IMR-90 (cell line): ENCODE results near the gene SLC29A3. TPM values are rescaled to one million over a fixed set of nuclear protein-coding genes. Genes with fewer than 3 reads are reported as not detected.

ENCODE experiments used
- ATAC-seq: fragments of 200-7000 bp; cut with Tn5 transposase; 2 replicates; pipeline ENCODE4 v1.9.1; 2020; ENCODE audit warnings: low read depth, mild to moderate bottlenecking, moderate library complexity
- BruUV-seq: library from RNA; stranded (reverse); fragments of 400-500 nt; replicated peaks from 2 replicates; lab custom pipeline; 2021; lab: Mats Ljungman, UMichigan
- CTCF ChIA-PET: fragments of 300-600 bp; formaldehyde crosslinking; extraction: SDS; loops from one replicate; lab custom pipeline; 2021; ENCODE audit warnings: antibody characterized with exemption; lab: Yijun Ruan, JAX
- POLR2A ChIA-PET: fragments of 300-600 bp; sonication (Branson Sonifier 250); formaldehyde crosslinking; loops from one replicate; lab custom pipeline; 2022; ENCODE audit warnings: antibody characterized with exemption; ENCODE audit not compliant: unreplicated experiment; lab: Charles Lee
- DNase-seq: peaks from one replicate; pipeline ENCODE4 v3.0.0; 2013
- H2AFZ ChIP-seq: replicated peaks from 2 replicates; pipeline ENCODE3; 2013; ENCODE audit warnings: low read length, mild to moderate bottlenecking; ENCODE audit not compliant: poor library complexity
- H2AK5ac ChIP-seq: 2 replicates; pipeline ENCODE4 v1.6.1; 2013; ENCODE audit warnings: low read depth, low read length, inconsistent platforms
- H2AK9ac ChIP-seq: replicated peaks from 2 replicates; pipeline ENCODE3; 2013; ENCODE audit warnings: mild to moderate bottlenecking, low read depth, low read length, moderate library complexity; ENCODE audit not compliant: poor library complexity
- H2BK120ac ChIP-seq: 2 replicates; pipeline ENCODE4 v1.6.1; 2013; ENCODE audit warnings: low read depth, low read length, inconsistent platforms
- H2BK15ac ChIP-seq: 3 replicates; pipeline ENCODE4 v1.6.1; 2013; ENCODE audit warnings: low read depth, low read length, inconsistent platforms
- H2BK20ac ChIP-seq: 2 replicates; pipeline ENCODE4 v1.6.1; 2013; ENCODE audit warnings: low read depth, mild to moderate bottlenecking, inconsistent platforms, low read length, moderate library complexity
- H2BK5ac ChIP-seq: 2 replicates; pipeline ENCODE4 v1.6.1; 2013; ENCODE audit warnings: mild to moderate bottlenecking, low read depth, low read length, inconsistent platforms; ENCODE audit not compliant: poor library complexity, severe bottlenecking
- H3K14ac ChIP-seq: replicated peaks from 2 replicates; pipeline ENCODE4 v1.6.1; 2013; ENCODE audit warnings: low read depth, low read length, inconsistent platforms
- H3K18ac ChIP-seq: 2 replicates; pipeline ENCODE4 v1.6.1; 2013; ENCODE audit warnings: low read depth, low read length, control low read depth
- H3K23ac ChIP-seq: 2 replicates; pipeline ENCODE4 v1.6.1; 2013; ENCODE audit warnings: low read depth, low read length, inconsistent platforms
- H3K27ac ChIP-seq: 2 replicates; pipeline ENCODE4 v1.5.1; 2013; ENCODE audit warnings: mild to moderate bottlenecking, control low read depth, low read length; ENCODE audit not compliant: insufficient read depth
- H3K27me3 ChIP-seq: 2 replicates; pipeline ENCODE4 v1.6.1; 2013; ENCODE audit warnings: low read length; ENCODE audit not compliant: control insufficient read depth, insufficient read depth
- H3K36me3 ChIP-seq: 2 replicates; pipeline ENCODE4 v1.6.1; 2013; ENCODE audit warnings: low read length, mixed read lengths; ENCODE audit not compliant: control insufficient read depth, insufficient read depth
- H3K4ac ChIP-seq: 2 replicates; pipeline ENCODE4 v1.6.1; 2013; ENCODE audit warnings: low read depth, low read length, inconsistent platforms
- H3K4me1 ChIP-seq: 2 replicates; pipeline ENCODE4 v1.6.1; 2013; ENCODE audit warnings: low read length, mixed read lengths; ENCODE audit not compliant: control insufficient read depth, insufficient read depth
- H3K4me2 ChIP-seq: 2 replicates; pipeline ENCODE4 v1.6.1; 2013; ENCODE audit warnings: low read depth, mild to moderate bottlenecking, control low read depth, low read length, moderate library complexity
- H3K4me3 ChIP-seq: 2 replicates; pipeline ENCODE4 v1.5.1; 2013; ENCODE audit warnings: low read depth, mild to moderate bottlenecking, control low read depth, low read length, moderate library complexity; ENCODE audit not compliant: insufficient read depth
- H3K56ac ChIP-seq: 2 replicates; pipeline ENCODE4 v1.6.1; 2013; ENCODE audit warnings: low read length, inconsistent platforms; ENCODE audit not compliant: insufficient read depth; ENCODE audit errors: extremely low read depth
- H3K79me1 ChIP-seq, 2 experiments: 2 replicates each; pipeline ENCODE4 v1.6.1; 2013; ENCODE audit warnings: low read length in 2 of 2, inconsistent platforms in 1 of 2, low read depth in 1 of 2
- H3K9ac ChIP-seq: 2 replicates; pipeline ENCODE4 v1.6.1; 2013; ENCODE audit warnings: low read depth, low read length, control low read depth
- H3K9me1 ChIP-seq: 2 replicates; pipeline ENCODE4 v1.6.1; 2013; ENCODE audit warnings: low read length, inconsistent platforms; ENCODE audit not compliant: insufficient read depth
- H3K9me3 ChIP-seq: 2 replicates; pipeline ENCODE4 v1.6.1; 2013; ENCODE audit warnings: low read length; ENCODE audit not compliant: control insufficient read depth, insufficient read depth
- H4K20me1 ChIP-seq: 2 replicates; pipeline ENCODE4 v1.6.1; 2013; ENCODE audit warnings: low read length, inconsistent platforms; ENCODE audit not compliant: insufficient read depth
- H4K5ac ChIP-seq: 2 replicates; pipeline ENCODE4 v1.6.1; 2013; ENCODE audit warnings: mild to moderate bottlenecking, low read depth, low read length, control low read depth
- H4K8ac ChIP-seq, 2 experiments: 2 replicates each; pipeline ENCODE4 v1.6.1; 2013; ENCODE audit warnings: low read depth in 2 of 2, low read length in 2 of 2, control low read depth in 1 of 2, inconsistent platforms in 1 of 2
- H4K91ac ChIP-seq: 2 replicates; pipeline ENCODE4 v1.6.1; 2013; ENCODE audit warnings: low read depth, low read length, inconsistent platforms; ENCODE audit not compliant: insufficient read depth
- BHLHE40 ChIP-seq: fragments of 150-350 bp; IDR thresholded peaks from 2 replicates; pipeline ENCODE4 v1.6.1; 2016; ENCODE audit warnings: mild to moderate bottlenecking, low read depth, low read length
- CEBPB ChIP-seq: IDR thresholded peaks from 2 replicates; pipeline ENCODE4 v1.6.1; 2012; ENCODE audit warnings: low read depth, low read length, improper control_type of control experiment
- CHD1 ChIP-seq: IDR thresholded peaks from 2 replicates; pipeline ENCODE4 v1.6.1; 2012; ENCODE audit warnings: low read depth, low read length, improper control_type of control experiment
- CTCF ChIP-seq: conservative IDR thresholded peaks from 2 replicates; pipeline ENCODE4 v1.5.1; 2012; ENCODE audit warnings: mild to moderate bottlenecking, low read depth, low read length, improper control_type of control experiment
- ELK1 ChIP-seq: fragments of 150-350 bp; IDR thresholded peaks from 2 replicates; pipeline ENCODE4 v1.6.1; 2016; ENCODE audit warnings: low read depth, mild to moderate bottlenecking, low read length, moderate library complexity, borderline replicate concordance
- FOS ChIP-seq: fragments of 150-350 bp; IDR thresholded peaks from 2 replicates; pipeline ENCODE4 v1.6.1; 2016; ENCODE audit warnings: low read depth, low read length
- MAFK ChIP-seq: IDR thresholded peaks from 2 replicates; pipeline ENCODE4 v1.6.1; 2012; ENCODE audit warnings: low read depth, low read length, improper control_type of control experiment
- MAZ ChIP-seq: IDR thresholded peaks from 2 replicates; pipeline ENCODE4 v1.6.1; 2012; ENCODE audit warnings: low read depth, mild to moderate bottlenecking, low read length, improper control_type of control experiment, moderate library complexity, borderline replicate concordance
- MXI1 ChIP-seq: IDR thresholded peaks from 2 replicates; pipeline ENCODE4 v1.6.1; 2012; ENCODE audit warnings: low read depth, mild to moderate bottlenecking, low read length, moderate library complexity, borderline replicate concordance
- NFE2L2 ChIP-seq: fragments of 150-350 bp; IDR thresholded peaks from 2 replicates; pipeline ENCODE4 v1.6.1; 2016; ENCODE audit warnings: low read depth, mild to moderate bottlenecking, low read length
- POLR2A ChIP-seq: IDR thresholded peaks from 2 replicates; pipeline ENCODE4 v1.6.1; 2012; ENCODE audit warnings: mild to moderate bottlenecking, low read depth, low read length
- RAD21 ChIP-seq: IDR thresholded peaks from 2 replicates; pipeline ENCODE4 v1.6.1; 2012; ENCODE audit warnings: low read length, improper control_type of control experiment
- RCOR1 ChIP-seq: IDR thresholded peaks from 2 replicates; pipeline ENCODE4 v1.6.1; 2012; ENCODE audit warnings: mild to moderate bottlenecking, low read length, improper control_type of control experiment; ENCODE audit not compliant: insufficient replicate concordance
- RFX5 ChIP-seq: IDR thresholded peaks from 2 replicates; pipeline ENCODE4 v1.8.0; 2012; ENCODE audit warnings: low read depth, mild to moderate bottlenecking, low read length, moderate library complexity
- SMC3 ChIP-seq: fragments of 150-350 bp; IDR thresholded peaks from 2 replicates; pipeline ENCODE4 v1.6.1; 2016; ENCODE audit warnings: low read depth, mild to moderate bottlenecking, antibody characterized with exemption, low read length, moderate library complexity
- USF2 ChIP-seq: fragments of 150-350 bp; IDR thresholded peaks from 2 replicates; pipeline ENCODE4 v1.6.1; 2017; ENCODE audit warnings: mild to moderate bottlenecking, antibody characterized with exemption, low read length, low read depth
- WGBS, 2 experiments: methylation state at CpG; one replicate each; pipeline versions ENCODE4 v1.1.5 to v1.1.7; 2013; ENCODE audit warnings: missing lambda C conversion rate in 2 of 2; ENCODE audit not compliant: insufficient read length in 1 of 2; ENCODE audit errors: extremely low coverage in 2 of 2; 5-methylcytosine and 5-hydroxymethylcytosine counted together
- dilution Hi-C: fragments of 300-500 bp; cut with HindIII; formaldehyde crosslinking; loops from one replicate; pipeline ENCODE4 v1.14.3; 2018; ENCODE audit warnings: low sequenced_read_pairs; ENCODE audit not compliant: unreplicated experiment
- in situ Hi-C: fragments of 300-500 bp; cut with MboI; formaldehyde crosslinking; loops from 3 replicates; pipeline ENCODE4 v1.14.3; 2019; ENCODE audit warnings: low sequenced_read_pairs, inconsistent platforms, mixed read lengths
- intact Hi-C: fragments of 100-400 bp; cut with micrococcal nuclease; formaldehyde crosslinking; loops from 2 replicates; pipeline ENCODE4 v1.10.0; 2022
- polyA plus RNA-seq, 3 experiments: library from polyadenylated mRNA; depleted of rRNA; stranded (reverse); fragments of >200 nt; gene quantifications; 2 replicates each; pipeline ENCODE4 v1.2.3, GENCODE V29; 2012; ENCODE audit warnings: low replicate concordance in 1 of 3
- total RNA-seq: library from RNA; depleted of rRNA; stranded (reverse); fragments of >200 nt; gene quantifications from 2 replicates; pipeline ENCODE4 v1.2.3, GENCODE V29; 2012

SLC29A3 gene
- total and polyA plus RNA-seq, 2 of the 4 experiments (the other 2 are of a cell fraction) = 0.72 to 3.0 TPM

GRCh38 chr10:71402005-71402404, 82.9 kb downstream of the SLC29A3 start:
- whole genome bisulfite sequencing, 2 experiments = 80% methylated on average over 1 of the region's 7 CpGs; no CpG with 5 or more reads in 1 of the 2 experiments
- no TSS peak for BruUV-seq
- Histone ChIP-seq H2AK9ac (no peak overlapping the region), H2AFZ (no peak overlapping the region), H3K9ac (no peak overlapping the region), H2BK5ac (no peak overlapping the region), H2BK20ac (no peak overlapping the region), H2BK15ac (no peak overlapping the region), H3K23ac (no peak overlapping the region), H3K4ac (no peak overlapping the region), H2BK120ac (no peak overlapping the region), H4K91ac (no peak overlapping the region), H3K27ac (no peak overlapping the region), H4K20me1 (no peaks in the 10 kb centered on the region), H3K56ac (no peak overlapping the region), H4K5ac (no peak overlapping the region), H3K4me2 (no peak overlapping the region), H3K14ac (no peak overlapping the region), H3K9me3 (no peaks in the 10 kb centered on the region), H3K4me3 (no peak overlapping the region), H3K27me3 (peaks cover 66% of the 10 kb centered on the region), H3K18ac (no peak overlapping the region), H3K79me1 (no peaks in the 10 kb centered on the region), H4K8ac (no peak overlapping the region), H2AK5ac (no peak overlapping the region), H3K4me1 (no peaks in the 10 kb centered on the region; the same call in 1 of the 2 replicates), H3K9me1 (no peaks in the 10 kb centered on the region), H3K36me3 (no peaks in the 10 kb centered on the region)
- no peak for TF ChIP-seq CEBPB
- no peak for TF ChIP-seq MAZ
- no peak for TF ChIP-seq SMC3
- TF ChIP-seq FOS = no peak
- TF ChIP-seq RAD21 = no peak
- no peak for TF ChIP-seq POLR2A
- no peak for TF ChIP-seq CTCF
- no peak for TF ChIP-seq NFE2L2
- TF ChIP-seq ELK1 = no peak
- no peak for TF ChIP-seq USF2
- no peak for TF ChIP-seq MAFK
- no peak for TF ChIP-seq BHLHE40
- no peak for TF ChIP-seq RCOR1
- TF ChIP-seq RFX5 = no peak
- TF ChIP-seq MXI1 = no peak
- TF ChIP-seq CHD1 = no peak
- CTCF ChIA-PET = no interaction called here
- in situ Hi-C loops = no loop called here
- dilution Hi-C loops = no loop called here
- ATAC-seq = no peak
- no peak for DNase-seq
- intact Hi-C loops = no loop called here
- POLR2A ChIA-PET = no interaction called here
